BJ (cell line): ENCODE data around the gene UBE2J1. TPM values are rescaled to one million over a fixed set of nuclear protein-coding genes. Genes with fewer than 3 reads are reported as not detected.
"Not testable (repeated sequence)": the region's sequence is repeated elsewhere in the genome, so short reads cannot be mapped to it uniquely, and the experiment has no call there.

Experiments used
- CTCF ChIA-PET: fragments of 350-600 bp; formaldehyde crosslinking; extraction: SDS; loops from one replicate; lab custom pipeline; 2021; ENCODE audit warnings: antibody characterized with exemption, inconsistent platforms; lab: Yijun Ruan, JAX
- POLR2A ChIA-PET: fragments of 300-600 bp; sonication (Branson Sonifier 250); formaldehyde crosslinking; extraction: SDS; loops from one replicate; lab custom pipeline; 2021; ENCODE audit warnings: antibody characterized with exemption; lab: Charles Lee
- DNase-seq: peaks from one replicate; pipeline ENCODE4 v3.0.0-alpha.2; 2011; ENCODE audit warnings: low read depth
- H3K27me3 ChIP-seq: 2 replicates; pipeline ENCODE4 v1.6.0; 2011; ENCODE audit warnings: low read length; ENCODE audit not compliant: control insufficient read depth, insufficient read depth
- H3K36me3 ChIP-seq: 2 replicates; pipeline ENCODE4 v1.5.1; 2011; ENCODE audit warnings: low read length; ENCODE audit not compliant: control insufficient read depth, insufficient read depth
- H3K4me3 ChIP-seq: 2 replicates; pipeline ENCODE4 v1.5.1; 2011; ENCODE audit warnings: low read depth, mild to moderate bottlenecking, control low read depth, low read length
- polyA plus RNA-seq: library from polyadenylated mRNA; depleted of rRNA; stranded (reverse); fragments of >200 nt; gene quantifications from 2 replicates; pipeline ENCODE4 v1.2.3, GENCODE V29; 2011
- TF ChIP-seq, protein P1 (sequence below): IDR thresholded peaks from 2 replicates; pipeline ENCODE4 v1.5.1; 2011; ENCODE audit warnings: low read depth, mild to moderate bottlenecking, control low read depth, inconsistent platforms, low read length, moderate library complexity; ENCODE audit not compliant: insufficient read depth

Gene UBE2J1
- polyA plus RNA-seq, 1 experiment, result 27.1 TPM

DNA sequence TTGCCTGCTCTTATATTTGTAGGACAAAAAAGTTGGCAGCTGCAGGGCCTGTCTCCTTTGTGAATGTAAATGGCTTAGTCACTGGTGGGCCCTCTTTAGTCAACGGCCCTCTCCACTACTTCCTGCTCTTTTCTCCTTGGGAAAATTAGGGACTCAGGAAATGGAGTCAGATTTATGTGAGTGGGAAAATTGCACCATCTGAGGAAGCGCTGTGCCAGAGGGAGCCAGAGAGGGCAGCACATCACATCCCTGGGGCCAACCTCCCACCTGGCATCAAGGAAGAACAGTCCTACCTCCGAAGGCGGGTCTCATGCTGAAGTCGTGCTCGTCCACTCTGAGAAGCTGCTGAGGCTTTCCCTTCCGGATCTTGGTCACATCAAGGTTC, 53.1 kb downstream of the UBE2J1 start:
- TF ChIP-seq, protein P1, sequence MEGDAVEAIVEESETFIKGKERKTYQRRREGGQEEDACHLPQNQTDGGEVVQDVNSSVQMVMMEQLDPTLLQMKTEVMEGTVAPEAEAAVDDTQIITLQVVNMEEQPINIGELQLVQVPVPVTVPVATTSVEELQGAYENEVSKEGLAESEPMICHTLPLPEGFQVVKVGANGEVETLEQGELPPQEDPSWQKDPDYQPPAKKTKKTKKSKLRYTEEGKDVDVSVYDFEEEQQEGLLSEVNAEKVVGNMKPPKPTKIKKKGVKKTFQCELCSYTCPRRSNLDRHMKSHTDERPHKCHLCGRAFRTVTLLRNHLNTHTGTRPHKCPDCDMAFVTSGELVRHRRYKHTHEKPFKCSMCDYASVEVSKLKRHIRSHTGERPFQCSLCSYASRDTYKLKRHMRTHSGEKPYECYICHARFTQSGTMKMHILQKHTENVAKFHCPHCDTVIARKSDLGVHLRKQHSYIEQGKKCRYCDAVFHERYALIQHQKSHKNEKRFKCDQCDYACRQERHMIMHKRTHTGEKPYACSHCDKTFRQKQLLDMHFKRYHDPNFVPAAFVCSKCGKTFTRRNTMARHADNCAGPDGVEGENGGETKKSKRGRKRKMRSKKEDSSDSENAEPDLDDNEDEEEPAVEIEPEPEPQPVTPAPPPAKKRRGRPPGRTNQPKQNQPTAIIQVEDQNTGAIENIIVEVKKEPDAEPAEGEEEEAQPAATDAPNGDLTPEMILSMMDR, result 0 out of 2 replicates have a peak, but pooled peaks have one; percentile 21
- Histone ChIP-seq H3K27me3 (peaks cover 29% of the 10 kb centered on the region), H3K4me3 (no peak overlapping the region), H3K36me3 (no peaks in the 10 kb centered on the region)
- ChIA-PET CTCF (interaction anchor here (0.6 to 1.5 kb wide), 4 partner anchors 12 to 124 kb away, joined by 3 to 4 read pairs (median 4); no protein-coding TSS in a partner anchor), POLR2A (no interaction called here)
- no peak for DNase-seq

DNA sequence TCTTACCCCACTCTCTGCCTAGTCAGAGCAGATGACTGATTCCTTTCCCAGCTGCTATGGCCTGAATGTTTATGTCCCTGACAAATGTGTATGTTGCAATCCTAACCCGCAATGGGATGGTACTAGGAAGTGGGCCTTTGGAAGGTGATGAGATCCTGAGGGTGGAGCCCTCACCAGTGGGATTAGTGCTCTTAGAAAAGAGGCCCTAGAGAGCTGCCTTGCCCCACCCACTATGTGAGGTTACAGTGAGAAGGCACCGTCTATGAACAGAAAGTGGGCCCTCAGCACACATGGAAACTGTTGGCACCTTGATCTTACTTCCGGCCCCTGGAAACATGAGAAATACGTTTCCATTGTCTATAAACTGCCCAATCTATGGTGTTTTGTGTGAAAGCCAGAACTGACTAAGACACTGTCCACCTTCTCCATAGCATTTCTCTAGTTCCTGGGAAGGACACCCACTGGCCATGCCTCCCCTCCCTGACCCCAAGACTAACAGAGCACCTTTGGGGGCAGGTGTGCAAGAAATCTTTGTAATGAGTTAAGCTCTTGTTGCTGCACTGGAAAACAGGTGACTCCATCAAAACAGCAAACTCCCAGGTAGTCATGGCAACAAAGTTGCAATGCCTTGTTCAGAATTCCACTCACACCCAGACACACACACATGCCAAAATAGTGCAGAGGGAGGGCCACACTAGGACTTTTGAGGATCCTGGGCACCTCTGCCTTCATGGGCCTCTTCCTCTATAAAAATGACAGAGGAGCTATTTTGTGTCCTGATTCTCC, 53.6 kb downstream of the UBE2J1 start:
- Histone ChIP-seq H3K4me3 (no peak overlapping the region), H3K36me3 (no peaks in the 10 kb centered on the region), H3K27me3 (peaks cover 29% of the 10 kb centered on the region)
- CTCF ChIA-PET, result interaction anchor here (1.1 to 1.5 kb wide), 7 partner anchors 12 to 316 kb away, joined by 3 to 6 read pairs (median 4); no protein-coding TSS in a partner anchor
- DNase-seq, result no peak
- POLR2A ChIA-PET, result no interaction called here
- TF ChIP-seq, protein P1, result no peak

DNA sequence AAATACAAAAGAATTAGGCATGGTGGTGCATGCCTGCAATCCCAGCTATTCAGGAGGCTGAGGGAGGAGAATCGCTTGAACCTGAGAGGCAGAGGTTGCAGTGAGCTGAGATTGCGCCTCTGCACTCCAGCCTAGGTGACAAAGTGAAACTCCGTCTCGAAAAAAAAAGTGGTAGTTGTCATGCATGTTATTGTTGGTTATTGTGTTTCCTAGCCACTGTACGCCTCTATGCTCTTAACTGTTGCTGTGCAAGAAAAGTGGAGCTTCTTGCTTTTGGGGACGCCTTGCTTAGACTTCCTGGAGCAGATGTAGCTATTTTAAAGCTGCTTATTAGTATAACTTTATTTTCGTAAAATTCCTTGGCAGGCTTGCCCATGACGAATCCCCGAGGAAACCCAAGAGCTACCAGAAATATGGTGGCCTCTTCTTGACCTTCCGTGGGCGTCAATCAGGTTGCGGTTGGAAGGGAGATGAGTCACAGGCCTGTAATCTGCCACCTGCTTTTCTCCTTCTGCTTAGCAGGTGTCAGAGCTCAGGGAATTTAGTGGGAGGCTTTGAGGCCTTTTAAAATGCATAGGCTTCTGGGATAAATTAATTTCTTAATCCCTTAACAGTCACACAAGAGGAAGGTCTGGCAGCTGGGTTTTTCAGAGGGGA, 54.7 kb downstream of the UBE2J1 start:
- Histone ChIP-seq H3K36me3 (no peaks in the 10 kb centered on the region), H3K4me3 (no peak overlapping the region), H3K27me3 (peaks cover 30% of the 10 kb centered on the region)
- TF ChIP-seq, protein P1, result no peak
- DNase-seq, result peak; percentile 92
- ChIA-PET POLR2A (no interaction called here), CTCF (interaction anchor here (0.6 to 1.5 kb wide), 6 partner anchors 11 to 315 kb away, joined by 3 to 6 read pairs (median 4); no protein-coding TSS in a partner anchor)

DNA sequence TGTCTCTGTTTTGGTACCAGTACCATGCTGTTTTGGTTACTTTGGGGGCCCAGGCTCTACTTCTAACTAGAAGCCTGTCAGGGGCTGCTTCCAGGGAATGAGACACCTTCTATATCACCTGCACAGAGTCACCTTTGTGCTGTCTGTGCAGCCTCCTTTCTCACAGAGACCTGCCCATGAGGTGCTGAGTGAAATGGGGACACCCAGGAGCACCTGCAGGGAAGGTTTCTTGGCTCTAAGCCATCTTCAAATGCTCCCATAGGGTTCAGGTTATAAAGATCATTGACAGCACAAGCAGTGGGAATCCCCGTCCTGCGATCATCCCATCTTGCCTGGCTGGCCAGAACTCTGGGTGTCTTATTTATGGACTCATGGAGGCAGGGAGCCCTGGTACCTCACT, 56.5 kb downstream of the UBE2J1 start:
- POLR2A ChIA-PET, result no interaction called here
- CTCF ChIA-PET, result interaction anchor here (1.1 to 1.2 kb wide), 2 partner anchors 9 to 16 kb away, joined by 4 read pairs; no protein-coding TSS in a partner anchor
- TF ChIP-seq, protein P1, result no peak
- Histone ChIP-seq H3K4me3 (no peak overlapping the region), H3K27me3 (peaks cover 27% of the 10 kb centered on the region), H3K36me3 (no peaks in the 10 kb centered on the region)
- no peak for DNase-seq

DNA sequence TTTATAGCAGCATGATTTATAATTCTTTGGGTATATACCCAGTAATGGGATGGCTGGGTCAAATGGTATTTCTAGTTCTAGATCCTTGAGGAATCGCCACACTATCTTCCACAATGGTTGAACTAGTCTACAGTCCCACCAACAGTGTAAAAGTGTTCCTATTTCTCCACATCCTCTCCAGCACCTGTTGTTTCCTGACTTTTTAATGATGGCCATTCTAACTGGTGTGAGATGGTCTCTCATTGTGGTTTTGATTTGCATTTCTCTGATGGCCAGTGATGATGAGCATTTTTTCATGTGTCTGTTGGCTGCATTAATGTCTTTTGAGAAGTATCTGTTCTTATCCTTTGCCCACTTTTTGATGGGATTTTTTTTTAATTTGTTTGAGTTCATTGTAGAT, 57.4 kb downstream of the UBE2J1 start:
- peaks cover 30% of the 10 kb centered on the region for H3K27me3 ChIP-seq
- POLR2A ChIA-PET, H3K36me3 ChIP-seq, DNase-seq, CTCF ChIA-PET, H3K4me3 ChIP-seq: not testable (repeated sequence)
